Spleen (tissue), 11 donors: ENCODE measurements around the gene RYR1. TPM values are rescaled to one million over a fixed set of nuclear protein-coding genes. Genes with fewer than 3 reads are reported as not detected.
A peak's percentile ranks its signal among the peaks of the same experiment; 100 is the strongest.
"Not testable (repeated sequence)": the region's sequence is repeated elsewhere in the genome, so short reads cannot be mapped to it uniquely, and the experiment has no call there.

ENCODE experiments used
- DNase-seq: peaks from one replicate; pipeline ENCODE4 v3.0.0-alpha.2; 2020
- H3K27ac ChIP-seq, 8 donors: fragments of 200-600 bp; sonication (generic) in 7 of 8; 1 replicate in 4 of 8; 2 replicates in 4 of 8; pipeline versions ENCODE4 v1.5.0 to v1.8.0; 2016 to 2021; ENCODE audit warnings: inconsistent platforms in 4 of 8, mild to moderate bottlenecking in 4 of 8, moderate library complexity in 1 of 8
- H3K27me3 ChIP-seq, 7 donors: fragments of 200-600 bp; sonication (generic) in 6 of 7; replicated peaks in 1 of 7; 1 replicate in 4 of 7; 2 replicates in 3 of 7; pipeline versions ENCODE4 v1.5.0 to v1.8.0; 2016 to 2021; ENCODE audit warnings: inconsistent platforms in 3 of 7, mild to moderate bottlenecking in 1 of 7
- H3K36me3 ChIP-seq, 6 donors: fragments of 200-600 bp; sonication (generic) in 5 of 6; 1 replicate in 4 of 6; 2 replicates in 2 of 6; pipeline versions ENCODE4 v1.5.0 to v1.8.0; 2016 to 2021; ENCODE audit warnings: inconsistent platforms in 2 of 6
- H3K4me1 ChIP-seq, 6 donors: fragments of 200-600 bp; sonication (generic) in 5 of 6; 1 replicate in 3 of 6; 2 replicates in 3 of 6; pipeline versions ENCODE4 v1.5.0 to v1.8.0; 2016 to 2021; ENCODE audit warnings: inconsistent platforms in 3 of 6
- H3K4me3 ChIP-seq, 8 donors: fragments of 200-600 bp; sonication (generic) in 7 of 8; 1 replicate in 4 of 8; 2 replicates in 4 of 8; pipeline versions ENCODE4 v1.5.0 to v1.8.0; 2016 to 2021; ENCODE audit warnings: inconsistent platforms in 4 of 8, mild to moderate bottlenecking in 4 of 8, moderate library complexity in 2 of 8
- H3K9me3 ChIP-seq, 8 donors: fragments of 200-600 bp; sonication (generic) in 7 of 8; 1 replicate in 4 of 8; 2 replicates in 4 of 8; pipeline versions ENCODE4 v1.5.0 to v1.8.0; 2016 to 2021; ENCODE audit warnings: inconsistent platforms in 4 of 8
- CTCF ChIP-seq, 11 experiments: fragments of 200-600 bp in 7 of 11; fragments of 450-650 bp in 4 of 11; sonication (generic) in 4 of 11; IDR thresholded peaks in 8 of 11; conservative IDR thresholded peaks in 3 of 11; 1 replicate in 7 of 11; 2 replicates in 4 of 11; pipeline versions ENCODE4 v1.4.0 to v1.8.0; 2016 to 2021; ENCODE audit warnings: antibody characterized with exemption in 11 of 11, inconsistent platforms in 4 of 11, mild to moderate bottlenecking in 1 of 11
- POLR2A ChIP-seq, 3 donors: fragments of 450-650 bp; IDR thresholded peaks; one replicate each; pipeline ENCODE4 v1.5.1; 2017; ENCODE audit warnings: antibody characterized with exemption in 3 of 3, mild to moderate bottlenecking in 1 of 3
- POLR2AphosphoS5 ChIP-seq, 3 donors: sonication (generic); formaldehyde crosslinking; IDR thresholded peaks; one replicate each; pipeline ENCODE4 v1.5.1; 2017; ENCODE audit warnings: antibody characterized with exemption in 3 of 3
- WGBS, 5 donors: extraction: QIAGEN DNeasy Blood & Tissue Kit in 3 of 5; methylation state at CpG; one replicate each; pipeline versions ENCODE4 v1.1.5 to v1.1.7; 2013 to 2018; 5-methylcytosine and 5-hydroxymethylcytosine counted together
- intact Hi-C: fragments of 100-400 bp; cut with DNase I; formaldehyde crosslinking; loops from one replicate; pipeline ENCODE4 v1.15.0; 2023; ENCODE audit warnings: low total_unique reads
- polyA plus RNA-seq, 3 donors: library from polyadenylated mRNA; stranded (reverse); fragments of 200-250 nt; gene quantifications; one replicate each; pipeline ENCODE4 v1.2.1, GENCODE V29; 2013
- total RNA-seq, 7 donors: library from RNA; depleted of rRNA in 3 of 7; stranded (reverse); fragments of >200 nt in 3 of 7; fragmentation: NEBNext Ultra II Directional in 4 of 7; extraction: Animal tissue kit (Norgen Biotek cat#: 25700) in 4 of 7; gene quantifications; one replicate each; pipeline versions ENCODE4 v1.1.0 to v1.2.1, GENCODE V29; 2016 to 2021
- donor health status: healthy with polysubstance abuse.
- donor health status: DM: no; HTN: no; CAD: no; lungs with moderate emphysema.
- donor health status: DM: no; HTN: no; CAD: no.
- donor health status: Bipolar disorder and iron deficiency.
- donor health status: healthy.
- donor health status: DM: no; HTN: no; CAD: no.
- donor health status: DM: yes; HTN: yes; CAD: no.

RYR1 gene
- total and polyA plus RNA-seq, 10 donors: 0.32 to 3.2 (median 1.3) TPM

- peaks cover 0 to 94% (median 46%) of the 10 kb centered on the region in 6 donors for H3K36me3 ChIP-seq
- no peak for DNase-seq
- intact Hi-C loops: no loop called here
- H3K9me3 ChIP-seq: no peaks in the 10 kb centered on the region
- H3K4me3 ChIP-seq: peak overlapping the region in 1 of 8 donors; percentile 17
- H3K27ac ChIP-seq: no peak overlapping the region
- no peaks in the 10 kb centered on the region for H3K27me3 ChIP-seq
- TF ChIP-seq POLR2AphosphoS5 (IDR thresholded peaks at IDR 0.05) (peak in 1 of 3 donors; percentile 49), CTCF (IDR thresholded peaks at IDR 0.05 in 8 of 11, conservative IDR thresholded peaks at IDR 0.05 in 3 of 11) (no peak)
- H3K4me1 ChIP-seq: peaks cover 0 to 8% (median 0%) of the 10 kb centered on the region in 6 donors
- 63 to 77% (median 70%) methylated on average over 36 to 55 of the region's 55 CpGs for WGBS, 5 donors
These were observed 162.8 kb downstream of the RYR1 start for GRCh38 chr19:38596057-38596981.

GRCh38 chr19:38597075-38597474, 163.6 kb downstream of the RYR1 start:
- Histone ChIP-seq H3K36me3 (peaks cover 0 to 94% (median 39%) of the 10 kb centered on the region in 6 donors), H3K9me3 (no peaks in the 10 kb centered on the region), H3K4me3 (no peak overlapping the region), H3K27me3 (no peaks in the 10 kb centered on the region), H3K4me1 (peaks cover 0 to 8% (median 0%) of the 10 kb centered on the region in 6 donors), H3K27ac (no peak overlapping the region)
- TF ChIP-seq CTCF (IDR thresholded peaks at IDR 0.05 in 8 of 11, conservative IDR thresholded peaks at IDR 0.05 in 3 of 11): no peak
- TF ChIP-seq POLR2AphosphoS5 (IDR thresholded peaks at IDR 0.05): no peak
- TF ChIP-seq POLR2A (IDR thresholded peaks at IDR 0.05): no peak
- 83 to 92% (median 91%) methylated on average over 6 to 11 of the region's 11 CpGs for WGBS, 5 donors
- no peak for DNase-seq
- intact Hi-C loops: no loop called here

- intact Hi-C loops: no loop called here
These were observed 166.2 kb downstream of the RYR1 start for GRCh38 chr19:38599722-38600121.

GRCh38 chr19:38602856-38603255, 169.4 kb downstream of the RYR1 start:
- H3K4me1 ChIP-seq, H3K27ac ChIP-seq, H3K4me3 ChIP-seq, intact Hi-C loops, DNase-seq, H3K27me3 ChIP-seq, H3K9me3 ChIP-seq: not testable (repeated sequence)
- WGBS, 5 donors: 94 to 98% (median 96%) methylated on average over 5 of the region's 5 CpGs
- H3K36me3 ChIP-seq: peaks cover 0 to 83% (median 17%) of the 10 kb centered on the region in 6 donors

More at GRCh38 chr19:38599722-38600121, 166.2 kb downstream of the RYR1 start:
- H3K27me3 ChIP-seq: no peaks in the 10 kb centered on the region
- TF ChIP-seq CTCF (IDR thresholded peaks at IDR 0.05 in 8 of 11, conservative IDR thresholded peaks at IDR 0.05 in 3 of 11): no peak
- no peak for TF ChIP-seq POLR2A (IDR thresholded peaks at IDR 0.05)
- peak in 1 of 3 donors; percentile 13 for TF ChIP-seq POLR2AphosphoS5 (IDR thresholded peaks at IDR 0.05)
- WGBS, 5 donors: 90 to 97% (median 93%) methylated on average over 11 of the region's 11 CpGs
- peaks cover 0 to 8% (median 0%) of the 10 kb centered on the region in 6 donors for H3K4me1 ChIP-seq
- no peak overlapping the region for H3K27ac ChIP-seq
- no peaks in the 10 kb centered on the region for H3K9me3 ChIP-seq
- no peak for DNase-seq
- no peak overlapping the region for H3K4me3 ChIP-seq
- H3K36me3 ChIP-seq: peaks cover 0 to 83% (median 23%) of the 10 kb centered on the region in 6 donors
